Panc1 (cell line): ENCODE results near the gene CFAP298. TPM values are rescaled to one million over a fixed set of nuclear protein-coding genes. Genes with fewer than 3 reads are reported as not detected.

Experiments
- ATAC-seq: fragments of 200-7000 bp; cut with Tn5 transposase; 2 replicates; pipeline ENCODE4 v1.9.1; 2020; ENCODE audit warnings: mild to moderate bottlenecking, moderate library complexity
- BruUV-seq: library from RNA; stranded (reverse); fragments of 400-500 nt; replicated peaks from 2 replicates; lab custom pipeline; 2021; lab: Mats Ljungman, UMichigan
- CTCF ChIA-PET: fragments of 300-600 bp; sonication (Branson Sonifier 250); formaldehyde crosslinking; loops from one replicate; lab custom pipeline; 2022; ENCODE audit warnings: antibody characterized with exemption; lab: Charles Lee
- POLR2A ChIA-PET: fragments of 300-600 bp; sonication (Branson Sonifier 250); formaldehyde crosslinking; loops from one replicate; lab custom pipeline; 2022; ENCODE audit warnings: antibody characterized with exemption; lab: Charles Lee
- DNase-seq: peaks from one replicate; pipeline ENCODE4 v3.0.0-alpha.2; 2010; ENCODE audit warnings: low read depth, low spot score
- H3K27ac ChIP-seq: 2 replicates; pipeline ENCODE4 v1.5.1; 2011; ENCODE audit warnings: mild to moderate bottlenecking, low read length, inconsistent platforms
- H3K27me3 ChIP-seq: fragments of 200-500 bp; sonication (Bioruptor generic); 2 replicates; pipeline ENCODE4 v1.6.0; 2014; ENCODE audit warnings: low read length, inconsistent platforms; ENCODE audit not compliant: control insufficient read depth, insufficient read depth
- H3K36me3 ChIP-seq: fragments of 200-500 bp; sonication (Bioruptor generic); 2 replicates; pipeline ENCODE4 v1.5.1; 2014; ENCODE audit warnings: inconsistent platforms, mild to moderate bottlenecking, low read length, moderate library complexity; ENCODE audit not compliant: control insufficient read depth, insufficient read depth
- H3K4me1 ChIP-seq: 2 replicates; pipeline ENCODE4 v1.5.1; 2011; ENCODE audit warnings: inconsistent platforms, mild to moderate bottlenecking, low read length, moderate library complexity; ENCODE audit not compliant: control insufficient read depth, insufficient read depth
- H3K4me3 ChIP-seq, 2 experiments: 2 replicates each; pipeline ENCODE4 v1.5.1; 2011 to 2012; ENCODE audit warnings: low read depth in 2 of 2, low read length in 2 of 2, mild to moderate bottlenecking in 2 of 2, inconsistent platforms in 1 of 2, moderate library complexity in 1 of 2
- H3K9me3 ChIP-seq: fragments of 200-500 bp; sonication (Bioruptor generic); 2 replicates; pipeline ENCODE4 v1.5.1; 2014; ENCODE audit warnings: low read depth, mild to moderate bottlenecking, inconsistent platforms, low read length, moderate library complexity; ENCODE audit not compliant: control insufficient read depth, insufficient read depth
- POLR2AphosphoS5 ChIP-seq: IDR thresholded peaks from 2 replicates; pipeline ENCODE4 v1.6.1; 2012; ENCODE audit warnings: mild to moderate bottlenecking, low read depth, low read length, moderate library complexity
- SIN3A ChIP-seq: IDR thresholded peaks from 2 replicates; pipeline ENCODE4 v1.6.1; 2012; ENCODE audit warnings: low read depth, mild to moderate bottlenecking, low read length, moderate library complexity, borderline replicate concordance; ENCODE audit not compliant: insufficient read depth
- TCF7L2 ChIP-seq: IDR thresholded peaks from 2 replicates; pipeline ENCODE4 v1.6.1; 2011; ENCODE audit warnings: mild to moderate bottlenecking, low read depth, low read length, inconsistent platforms
- in situ Hi-C: cut with HindIII; loops from 2 replicates; pipeline ENCODE4 v1.10.0; 2016; ENCODE audit warnings: low sequenced_read_pairs, low pct_unique_long_range_greater_than_20kb
- intact Hi-C: fragments of 100-400 bp; cut with micrococcal nuclease; formaldehyde crosslinking; loops from one replicate; pipeline ENCODE4 v1.10.0; 2022; ENCODE audit not compliant: unreplicated experiment
- total RNA-seq: library from RNA; stranded (reverse); gene quantifications from one replicate; pipeline ENCODE4 v1.2.1, GENCODE V29; 2021; ENCODE audit not compliant: unreplicated experiment
- TF ChIP-seq, protein P1 (sequence below), 2 experiments: IDR thresholded peaks; 2 replicates each; pipeline ENCODE4 v1.6.1; 2011 to 2012; ENCODE audit warnings: low read depth in 2 of 2, control low read depth in 1 of 2, low read length in 1 of 2, mild to moderate bottlenecking in 1 of 2, moderate library complexity in 1 of 2; ENCODE audit not compliant: insufficient read depth in 1 of 2
- TF ChIP-seq, protein P2 (sequence below): fragments of 450-650 bp; IDR thresholded peaks from 2 replicates; pipeline ENCODE4 v1.5.1; 2017; ENCODE audit warnings: mild to moderate bottlenecking

The CFAP298 gene
- total RNA-seq, 1 experiment from 2014 or later, result 42.0 TPM

DNA sequence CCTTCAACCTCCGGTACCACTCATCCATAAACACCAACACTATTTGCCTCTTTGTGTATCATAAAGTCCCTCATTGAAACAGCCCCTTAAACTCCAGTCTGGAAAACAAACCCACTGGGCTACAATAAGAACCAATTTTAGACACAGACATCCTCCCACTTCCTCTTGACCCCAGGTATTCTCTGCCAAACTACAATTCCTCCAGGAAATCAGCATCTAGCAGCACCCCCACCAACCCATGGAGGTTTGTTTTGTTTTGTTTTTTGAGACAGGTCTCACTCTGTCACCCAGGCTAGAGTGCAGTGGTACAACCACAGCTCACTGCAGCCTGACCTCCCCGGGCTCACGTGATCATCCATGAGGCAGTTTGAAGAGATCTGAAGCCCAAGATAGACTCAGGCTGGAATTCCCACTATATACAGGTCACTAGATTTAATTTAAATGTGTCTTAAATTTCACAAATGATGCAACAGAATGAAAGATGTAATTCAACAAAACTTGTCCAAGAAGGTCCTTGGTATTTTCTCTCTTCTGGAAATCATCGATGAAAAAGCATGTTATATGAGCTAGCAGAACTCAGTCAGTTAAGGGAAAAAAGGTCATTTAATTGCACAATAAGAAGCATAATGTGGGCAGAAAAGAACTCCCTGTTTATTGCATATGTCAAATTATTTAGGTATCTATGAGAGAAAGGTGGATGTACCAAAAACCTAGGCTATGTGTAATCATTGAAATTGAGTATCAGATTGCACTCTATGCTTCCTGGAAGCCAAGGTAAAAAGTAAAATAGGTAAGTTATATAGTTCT, 57.1 kb downstream of the CFAP298 start:
- ChIA-PET POLR2A (no interaction called here), CTCF (no interaction called here)
- in situ Hi-C loops, result no loop called here
- intact Hi-C loops, result no loop called here
- Histone ChIP-seq H3K27ac (no peak overlapping the region), H3K9me3 (no peaks in the 10 kb centered on the region), H3K4me3 (no peak overlapping the region), H3K27me3 (no peaks in the 10 kb centered on the region), H3K4me1 (no peaks in the 10 kb centered on the region), H3K36me3 (no peaks in the 10 kb centered on the region)
- BruUV-seq, result no TSS peak
- no peak for TF ChIP-seq TCF7L2
- TF ChIP-seq, protein P1, sequence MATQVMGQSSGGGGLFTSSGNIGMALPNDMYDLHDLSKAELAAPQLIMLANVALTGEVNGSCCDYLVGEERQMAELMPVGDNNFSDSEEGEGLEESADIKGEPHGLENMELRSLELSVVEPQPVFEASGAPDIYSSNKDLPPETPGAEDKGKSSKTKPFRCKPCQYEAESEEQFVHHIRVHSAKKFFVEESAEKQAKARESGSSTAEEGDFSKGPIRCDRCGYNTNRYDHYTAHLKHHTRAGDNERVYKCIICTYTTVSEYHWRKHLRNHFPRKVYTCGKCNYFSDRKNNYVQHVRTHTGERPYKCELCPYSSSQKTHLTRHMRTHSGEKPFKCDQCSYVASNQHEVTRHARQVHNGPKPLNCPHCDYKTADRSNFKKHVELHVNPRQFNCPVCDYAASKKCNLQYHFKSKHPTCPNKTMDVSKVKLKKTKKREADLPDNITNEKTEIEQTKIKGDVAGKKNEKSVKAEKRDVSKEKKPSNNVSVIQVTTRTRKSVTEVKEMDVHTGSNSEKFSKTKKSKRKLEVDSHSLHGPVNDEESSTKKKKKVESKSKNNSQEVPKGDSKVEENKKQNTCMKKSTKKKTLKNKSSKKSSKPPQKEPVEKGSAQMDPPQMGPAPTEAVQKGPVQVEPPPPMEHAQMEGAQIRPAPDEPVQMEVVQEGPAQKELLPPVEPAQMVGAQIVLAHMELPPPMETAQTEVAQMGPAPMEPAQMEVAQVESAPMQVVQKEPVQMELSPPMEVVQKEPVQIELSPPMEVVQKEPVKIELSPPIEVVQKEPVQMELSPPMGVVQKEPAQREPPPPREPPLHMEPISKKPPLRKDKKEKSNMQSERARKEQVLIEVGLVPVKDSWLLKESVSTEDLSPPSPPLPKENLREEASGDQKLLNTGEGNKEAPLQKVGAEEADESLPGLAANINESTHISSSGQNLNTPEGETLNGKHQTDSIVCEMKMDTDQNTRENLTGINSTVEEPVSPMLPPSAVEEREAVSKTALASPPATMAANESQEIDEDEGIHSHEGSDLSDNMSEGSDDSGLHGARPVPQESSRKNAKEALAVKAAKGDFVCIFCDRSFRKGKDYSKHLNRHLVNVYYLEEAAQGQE (IDR thresholded peaks at IDR 0.05; ENCODE audit: insufficient read depth in 1 of 2, low read depth in 2 of 2, low read length in 1 of 2), result no peak
- no peak for TF ChIP-seq POLR2AphosphoS5
- TF ChIP-seq, protein P2, sequence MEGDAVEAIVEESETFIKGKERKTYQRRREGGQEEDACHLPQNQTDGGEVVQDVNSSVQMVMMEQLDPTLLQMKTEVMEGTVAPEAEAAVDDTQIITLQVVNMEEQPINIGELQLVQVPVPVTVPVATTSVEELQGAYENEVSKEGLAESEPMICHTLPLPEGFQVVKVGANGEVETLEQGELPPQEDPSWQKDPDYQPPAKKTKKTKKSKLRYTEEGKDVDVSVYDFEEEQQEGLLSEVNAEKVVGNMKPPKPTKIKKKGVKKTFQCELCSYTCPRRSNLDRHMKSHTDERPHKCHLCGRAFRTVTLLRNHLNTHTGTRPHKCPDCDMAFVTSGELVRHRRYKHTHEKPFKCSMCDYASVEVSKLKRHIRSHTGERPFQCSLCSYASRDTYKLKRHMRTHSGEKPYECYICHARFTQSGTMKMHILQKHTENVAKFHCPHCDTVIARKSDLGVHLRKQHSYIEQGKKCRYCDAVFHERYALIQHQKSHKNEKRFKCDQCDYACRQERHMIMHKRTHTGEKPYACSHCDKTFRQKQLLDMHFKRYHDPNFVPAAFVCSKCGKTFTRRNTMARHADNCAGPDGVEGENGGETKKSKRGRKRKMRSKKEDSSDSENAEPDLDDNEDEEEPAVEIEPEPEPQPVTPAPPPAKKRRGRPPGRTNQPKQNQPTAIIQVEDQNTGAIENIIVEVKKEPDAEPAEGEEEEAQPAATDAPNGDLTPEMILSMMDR, result no peak
- TF ChIP-seq SIN3A, result no peak
- DNase-seq (no peak), ATAC-seq (no peak)

DNA sequence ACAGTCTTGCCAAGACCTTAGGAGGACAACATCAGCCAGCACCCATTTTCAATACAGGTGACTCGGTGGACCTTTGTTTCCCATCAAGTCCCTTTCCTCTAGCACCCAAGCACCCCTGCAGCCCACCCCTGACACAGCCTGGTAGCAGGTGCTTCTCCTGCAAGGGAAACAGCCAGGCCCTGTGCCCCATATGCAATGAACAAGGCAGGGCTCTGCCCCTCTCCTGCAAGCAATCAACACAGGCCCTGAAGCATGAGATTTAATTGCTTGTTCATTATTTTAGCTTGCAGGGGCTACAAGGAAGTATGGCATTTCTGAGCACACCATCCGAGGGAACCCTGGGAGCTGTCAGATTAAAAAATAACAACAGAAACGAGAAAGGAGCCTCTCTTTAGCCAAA, 62.3 kb downstream of the CFAP298 start:
- BruUV-seq, result no TSS peak
- CTCF ChIA-PET, result no interaction called here
- TF ChIP-seq POLR2AphosphoS5, result no peak
- Histone ChIP-seq H3K4me1 (no peaks in the 10 kb centered on the region), H3K9me3 (no peaks in the 10 kb centered on the region), H3K27me3 (no peaks in the 10 kb centered on the region), H3K27ac (no peak overlapping the region), H3K36me3 (no peaks in the 10 kb centered on the region), H3K4me3 (no peak overlapping the region)
- DNase-seq, result no peak
- POLR2A ChIA-PET, result no interaction called here
- in situ Hi-C loops, result no loop called here
- no peak for ATAC-seq
- intact Hi-C loops, result no loop called here

DNA sequence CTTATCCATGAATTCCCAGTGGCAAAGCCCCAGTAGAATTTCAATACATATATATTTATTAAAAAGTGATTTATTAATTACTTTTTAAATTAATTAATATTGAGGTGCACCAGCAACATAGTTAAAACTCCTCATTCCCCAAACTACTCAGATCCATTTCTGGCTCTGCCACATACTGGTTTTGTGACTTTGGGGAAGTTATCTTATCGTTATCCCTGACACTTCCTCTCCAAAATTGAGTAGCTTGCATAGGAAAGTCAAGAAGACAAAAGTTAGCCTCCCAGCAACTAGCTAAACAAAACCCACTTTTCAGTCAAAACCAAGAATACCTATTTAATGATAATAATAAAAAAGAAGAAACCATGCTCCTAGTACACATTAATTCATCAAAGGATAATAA, 62.7 kb downstream of the CFAP298 start:
- ATAC-seq (no peak), DNase-seq (no peak)
- no TSS peak for BruUV-seq
- H3K36me3 ChIP-seq, result no peaks in the 10 kb centered on the region
- TF ChIP-seq TCF7L2 (no peak), SIN3A (no peak), POLR2AphosphoS5 (no peak)
- TF ChIP-seq, protein P1 (IDR thresholded peaks at IDR 0.05; ENCODE audit: insufficient read depth in 1 of 2, low read depth in 2 of 2, low read length in 1 of 2), result no peak
- TF ChIP-seq, protein P2, result no peak
- CTCF ChIA-PET, result no interaction called here
- no peaks in the 10 kb centered on the region for H3K9me3 ChIP-seq
- POLR2A ChIA-PET, result no interaction called here
- in situ Hi-C loops, result no loop called here
- H3K27me3 ChIP-seq, result no peaks in the 10 kb centered on the region
- intact Hi-C loops, result no loop called here
- H3K27ac ChIP-seq, result no peak overlapping the region
- H3K4me1 ChIP-seq, result no peaks in the 10 kb centered on the region
- no peak overlapping the region for H3K4me3 ChIP-seq
